PFSK-1 (cell line): ENCODE measurements around the gene IGF2BP1.

Experiments
- FOXP2 ChIP-seq: optimal IDR thresholded peaks from 2 replicates; pipeline ENCODE3; 2011; ENCODE audit warnings: borderline replicate concordance, control low read depth, inconsistent platforms; ENCODE audit not compliant: insufficient read depth; ENCODE audit errors: extremely low read length, extremely low read depth
- POLR2AphosphoS5 ChIP-seq: IDR thresholded peaks from 2 replicates; pipeline ENCODE4 v1.6.1; 2012; ENCODE audit warnings: low read depth, mild to moderate bottlenecking, control low read depth, low read length, moderate library complexity
- SIN3A ChIP-seq: IDR thresholded peaks from 2 replicates; pipeline ENCODE4 v1.6.1; 2012; ENCODE audit warnings: mild to moderate bottlenecking, low read length, moderate library complexity, borderline replicate concordance; ENCODE audit not compliant: insufficient read depth
- TAF1 ChIP-seq: IDR thresholded peaks from 2 replicates; pipeline ENCODE4 v1.6.1; 2012; ENCODE audit warnings: low read length, control low read depth, borderline replicate concordance; ENCODE audit not compliant: insufficient read depth
- TF ChIP-seq, protein P1 (sequence below), 2 experiments: IDR thresholded peaks; 2 replicates each; pipeline versions ENCODE4 v1.6.1 to v1.8.0; 2011 to 2012; ENCODE audit warnings: low read depth in 2 of 2, low read length in 2 of 2, control low read depth in 1 of 2, inconsistent platforms in 1 of 2, mild to moderate bottlenecking in 1 of 2, moderate library complexity in 1 of 2; ENCODE audit not compliant: insufficient read depth in 1 of 2

The IGF2BP1 gene

DNA sequence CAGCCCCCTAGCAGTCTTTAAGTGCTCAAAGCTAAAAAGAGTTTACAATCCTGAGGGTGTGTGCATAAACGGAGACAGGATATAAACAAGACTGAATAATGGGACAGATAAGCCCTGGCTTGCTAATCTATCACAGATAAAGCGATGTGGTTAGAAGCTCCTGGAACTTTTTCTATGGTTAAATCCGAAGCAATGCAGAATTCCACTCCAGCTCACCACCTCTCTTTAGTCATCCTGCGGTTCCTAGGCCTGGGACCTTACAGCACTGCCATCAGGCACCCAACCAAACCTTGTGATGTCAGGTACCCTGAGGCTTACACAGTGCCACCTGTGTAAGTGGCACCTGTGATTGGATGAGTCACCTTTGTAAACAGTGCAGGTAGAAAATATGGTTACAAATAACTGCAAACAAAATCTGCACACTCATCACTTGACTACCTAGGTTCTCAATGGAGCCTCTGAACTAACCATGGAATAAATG, 103.9 kb downstream of the IGF2BP1 start:
- TF ChIP-seq POLR2AphosphoS5: no peak
- TF ChIP-seq TAF1: no peak
- no peak for TF ChIP-seq FOXP2
- TF ChIP-seq, protein P1, sequence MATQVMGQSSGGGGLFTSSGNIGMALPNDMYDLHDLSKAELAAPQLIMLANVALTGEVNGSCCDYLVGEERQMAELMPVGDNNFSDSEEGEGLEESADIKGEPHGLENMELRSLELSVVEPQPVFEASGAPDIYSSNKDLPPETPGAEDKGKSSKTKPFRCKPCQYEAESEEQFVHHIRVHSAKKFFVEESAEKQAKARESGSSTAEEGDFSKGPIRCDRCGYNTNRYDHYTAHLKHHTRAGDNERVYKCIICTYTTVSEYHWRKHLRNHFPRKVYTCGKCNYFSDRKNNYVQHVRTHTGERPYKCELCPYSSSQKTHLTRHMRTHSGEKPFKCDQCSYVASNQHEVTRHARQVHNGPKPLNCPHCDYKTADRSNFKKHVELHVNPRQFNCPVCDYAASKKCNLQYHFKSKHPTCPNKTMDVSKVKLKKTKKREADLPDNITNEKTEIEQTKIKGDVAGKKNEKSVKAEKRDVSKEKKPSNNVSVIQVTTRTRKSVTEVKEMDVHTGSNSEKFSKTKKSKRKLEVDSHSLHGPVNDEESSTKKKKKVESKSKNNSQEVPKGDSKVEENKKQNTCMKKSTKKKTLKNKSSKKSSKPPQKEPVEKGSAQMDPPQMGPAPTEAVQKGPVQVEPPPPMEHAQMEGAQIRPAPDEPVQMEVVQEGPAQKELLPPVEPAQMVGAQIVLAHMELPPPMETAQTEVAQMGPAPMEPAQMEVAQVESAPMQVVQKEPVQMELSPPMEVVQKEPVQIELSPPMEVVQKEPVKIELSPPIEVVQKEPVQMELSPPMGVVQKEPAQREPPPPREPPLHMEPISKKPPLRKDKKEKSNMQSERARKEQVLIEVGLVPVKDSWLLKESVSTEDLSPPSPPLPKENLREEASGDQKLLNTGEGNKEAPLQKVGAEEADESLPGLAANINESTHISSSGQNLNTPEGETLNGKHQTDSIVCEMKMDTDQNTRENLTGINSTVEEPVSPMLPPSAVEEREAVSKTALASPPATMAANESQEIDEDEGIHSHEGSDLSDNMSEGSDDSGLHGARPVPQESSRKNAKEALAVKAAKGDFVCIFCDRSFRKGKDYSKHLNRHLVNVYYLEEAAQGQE (IDR thresholded peaks at IDR 0.05; ENCODE audit: insufficient read depth in 1 of 2, low read depth in 2 of 2, low read length in 2 of 2): no peak
- no peak for TF ChIP-seq SIN3A

DNA sequence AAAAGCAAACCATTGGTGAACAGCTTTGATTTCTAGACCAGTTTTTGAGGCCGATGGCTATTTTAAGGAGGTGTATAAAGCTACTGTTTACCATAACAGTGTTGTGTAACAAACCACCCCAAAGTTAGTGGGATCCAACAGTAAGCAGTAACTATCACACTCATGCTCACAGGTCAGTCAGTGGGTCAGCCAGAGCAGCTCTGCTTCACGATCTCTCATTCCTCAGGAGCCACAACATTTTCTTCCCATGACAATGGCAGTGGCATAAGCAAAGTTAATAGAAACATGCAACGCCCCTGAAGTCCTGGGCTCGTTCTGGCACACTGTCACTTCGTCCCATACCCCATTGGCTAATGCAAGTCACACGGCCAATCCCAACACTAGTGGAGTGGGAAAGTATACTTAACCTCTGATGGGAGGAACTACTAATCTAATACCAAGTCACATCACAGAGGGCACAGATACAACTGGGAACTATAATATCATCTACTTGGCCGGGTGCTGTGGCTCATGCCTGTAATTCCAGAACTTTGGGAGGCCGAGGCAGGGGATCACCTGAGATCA, 107.4 kb downstream of the IGF2BP1 start:
- TF ChIP-seq FOXP2 (no peak), POLR2AphosphoS5 (no peak), TAF1 (no peak), SIN3A (no peak)
- TF ChIP-seq, protein P1 (IDR thresholded peaks at IDR 0.05; ENCODE audit: insufficient read depth in 1 of 2, low read depth in 2 of 2, low read length in 2 of 2): no peak
